ENCODE results near the gene PODNL1.
"Not testable (repeated sequence)": the region's sequence is repeated elsewhere in the genome, so short reads cannot be mapped to it uniquely, and the experiment has no call there.

PODNL1 gene

GRCh38 chr19:13938301-13939064 is at the start of gene PODNL1:
Gene PODNL1, minus strand, starts transcription at chr19:13938417. Its CDS starts 236 bp downstream, at chr19:13938181.
- peak; percentile 85 for DNase-seq (ENCODE audit: low read depth)

GRCh38 chr19:13987101-13987890 is 49.1 kb upstream of the PODNL1 start:
- no peak for DNase-seq (ENCODE audit: low read depth)

GRCh38 chr19:13986348-13986904 is 48.2 kb upstream of the PODNL1 start:
- DNase-seq (ENCODE audit: low read depth) = peak; percentile 40

- DNase-seq (ENCODE audit: low read depth) = no peak
These were observed 47.6 kb upstream of the PODNL1 start for GRCh38 chr19:13985771-13986347.

- DNase-seq (ENCODE audit: low read depth) = no peak
These were observed 46.9 kb upstream of the PODNL1 start for GRCh38 chr19:13984875-13985741.

- DNase-seq (ENCODE audit: low read depth) = no peak
These were observed 46.0 kb upstream of the PODNL1 start for GRCh38 chr19:13984186-13984585.

GRCh38 chr19:13983213-13983889 is 45.1 kb upstream of the PODNL1 start:
- no peak for DNase-seq (ENCODE audit: low read depth)

GRCh38 chr19:13982773-13983172 is 44.6 kb upstream of the PODNL1 start:
- no peak for DNase-seq (ENCODE audit: low read depth)

- DNase-seq (ENCODE audit: low read depth) = no peak
These were observed 43.8 kb upstream of the PODNL1 start for GRCh38 chr19:13981988-13982501.

GRCh38 chr19:13981467-13981866 is 43.2 kb upstream of the PODNL1 start:
- DNase-seq (ENCODE audit: low read depth) = no peak

- no peak for DNase-seq (ENCODE audit: low read depth)
These were observed 42.8 kb upstream of the PODNL1 start for GRCh38 chr19:13981021-13981420.

- DNase-seq (ENCODE audit: low read depth) = no peak
These were observed 42.1 kb upstream of the PODNL1 start for GRCh38 chr19:13980340-13980739.

- no peak for DNase-seq (ENCODE audit: low read depth)
These were observed 41.5 kb upstream of the PODNL1 start for GRCh38 chr19:13979686-13980085.

- no peak for DNase-seq (ENCODE audit: low read depth)
These were observed 41.0 kb upstream of the PODNL1 start for GRCh38 chr19:13979244-13979615.

- DNase-seq (ENCODE audit: low read depth) = no peak
These were observed 40.4 kb upstream of the PODNL1 start for GRCh38 chr19:13978351-13979243.

- no peak for DNase-seq (ENCODE audit: low read depth)
These were observed 39.6 kb upstream of the PODNL1 start for GRCh38 chr19:13977803-13978202.

GRCh38 chr19:13976446-13976845 is 38.2 kb upstream of the PODNL1 start:
- no peak for DNase-seq (ENCODE audit: low read depth)

- DNase-seq (ENCODE audit: low read depth) = no peak
These were observed 37.7 kb upstream of the PODNL1 start for GRCh38 chr19:13975870-13976269.

GRCh38 chr19:13974073-13974472 is 35.9 kb upstream of the PODNL1 start:
- no peak for DNase-seq (ENCODE audit: low read depth)

- DNase-seq (ENCODE audit: low read depth) = not testable (repeated sequence)
These were observed 35.3 kb upstream of the PODNL1 start for GRCh38 chr19:13973479-13973878.

All from fibroblast of gingiva (primary cell).